ENCODE data around the gene IL34.

IL34 gene

DNA sequence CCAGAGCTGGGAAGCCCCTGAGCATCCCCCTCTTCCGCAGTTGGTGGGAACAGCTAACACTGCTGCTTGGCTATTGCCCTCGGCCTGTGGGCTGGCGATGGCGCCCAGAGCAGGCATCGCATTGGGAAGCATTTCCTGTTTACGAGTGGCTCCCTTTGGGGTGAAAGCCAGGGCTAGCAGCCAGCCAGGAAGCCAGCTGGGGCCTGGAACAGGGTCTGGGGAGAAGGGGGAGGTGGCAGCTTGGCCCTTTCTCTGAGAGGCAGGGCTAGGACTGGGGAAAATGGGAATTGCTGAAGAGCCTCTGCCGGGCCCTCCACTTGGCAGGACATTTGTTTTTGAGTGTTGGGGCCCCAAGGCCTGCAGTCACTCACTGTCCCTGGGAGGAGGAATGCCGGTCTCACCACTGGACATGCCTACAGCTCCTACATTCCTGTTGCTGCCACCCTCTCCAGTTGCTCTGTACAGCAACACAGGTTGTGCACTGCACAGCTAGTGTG lies 41.9 kb downstream of the IL34 start:
- TF ChIP-seq, protein P1, sequence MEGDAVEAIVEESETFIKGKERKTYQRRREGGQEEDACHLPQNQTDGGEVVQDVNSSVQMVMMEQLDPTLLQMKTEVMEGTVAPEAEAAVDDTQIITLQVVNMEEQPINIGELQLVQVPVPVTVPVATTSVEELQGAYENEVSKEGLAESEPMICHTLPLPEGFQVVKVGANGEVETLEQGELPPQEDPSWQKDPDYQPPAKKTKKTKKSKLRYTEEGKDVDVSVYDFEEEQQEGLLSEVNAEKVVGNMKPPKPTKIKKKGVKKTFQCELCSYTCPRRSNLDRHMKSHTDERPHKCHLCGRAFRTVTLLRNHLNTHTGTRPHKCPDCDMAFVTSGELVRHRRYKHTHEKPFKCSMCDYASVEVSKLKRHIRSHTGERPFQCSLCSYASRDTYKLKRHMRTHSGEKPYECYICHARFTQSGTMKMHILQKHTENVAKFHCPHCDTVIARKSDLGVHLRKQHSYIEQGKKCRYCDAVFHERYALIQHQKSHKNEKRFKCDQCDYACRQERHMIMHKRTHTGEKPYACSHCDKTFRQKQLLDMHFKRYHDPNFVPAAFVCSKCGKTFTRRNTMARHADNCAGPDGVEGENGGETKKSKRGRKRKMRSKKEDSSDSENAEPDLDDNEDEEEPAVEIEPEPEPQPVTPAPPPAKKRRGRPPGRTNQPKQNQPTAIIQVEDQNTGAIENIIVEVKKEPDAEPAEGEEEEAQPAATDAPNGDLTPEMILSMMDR (IDR thresholded peaks at IDR 0.05; ENCODE audit: insufficient read depth, low read length, poor library complexity, severe bottlenecking), result no peak
- no peak for TF ChIP-seq EZH2phosphoT487 (conservative IDR thresholded peaks at IDR 0.05; ENCODE audit: low read length)
- H3K4me3 ChIP-seq (ENCODE audit: insufficient read depth, low read length, poor library complexity, severe bottlenecking), result no peak overlapping the region
- H3K9me3 ChIP-seq (ENCODE audit: insufficient read depth, low read length), result no peaks in the 10 kb centered on the region
- no peaks in the 10 kb centered on the region for H3F3A ChIP-seq (ENCODE audit: insufficient read depth)
- H3K36me3 ChIP-seq (ENCODE audit: low read length), result no peaks in the 10 kb centered on the region
- no peaks in the 10 kb centered on the region for H3K79me2 ChIP-seq (ENCODE audit: insufficient read depth, low read length)
- H3K9me2 ChIP-seq (replicated peaks; ENCODE audit: insufficient read depth, low read length), result no peaks in the 10 kb centered on the region
- no peak overlapping the region for H3K4me2 ChIP-seq (ENCODE audit: low read depth, low read length, poor library complexity, severe bottlenecking)
- no peaks in the 10 kb centered on the region for H3K27me3 ChIP-seq (ENCODE audit: low read length)
- no peak overlapping the region for H3K27ac ChIP-seq (ENCODE audit: low read depth, low read length)
- no peak overlapping the region for H3K9ac ChIP-seq (ENCODE audit: low read length)
- H2AFZ ChIP-seq (ENCODE audit: low read depth, low read length, severe bottlenecking), result no peak overlapping the region
- no peaks in the 10 kb centered on the region for H4K20me1 ChIP-seq (ENCODE audit: low read depth, low read length)

DNA sequence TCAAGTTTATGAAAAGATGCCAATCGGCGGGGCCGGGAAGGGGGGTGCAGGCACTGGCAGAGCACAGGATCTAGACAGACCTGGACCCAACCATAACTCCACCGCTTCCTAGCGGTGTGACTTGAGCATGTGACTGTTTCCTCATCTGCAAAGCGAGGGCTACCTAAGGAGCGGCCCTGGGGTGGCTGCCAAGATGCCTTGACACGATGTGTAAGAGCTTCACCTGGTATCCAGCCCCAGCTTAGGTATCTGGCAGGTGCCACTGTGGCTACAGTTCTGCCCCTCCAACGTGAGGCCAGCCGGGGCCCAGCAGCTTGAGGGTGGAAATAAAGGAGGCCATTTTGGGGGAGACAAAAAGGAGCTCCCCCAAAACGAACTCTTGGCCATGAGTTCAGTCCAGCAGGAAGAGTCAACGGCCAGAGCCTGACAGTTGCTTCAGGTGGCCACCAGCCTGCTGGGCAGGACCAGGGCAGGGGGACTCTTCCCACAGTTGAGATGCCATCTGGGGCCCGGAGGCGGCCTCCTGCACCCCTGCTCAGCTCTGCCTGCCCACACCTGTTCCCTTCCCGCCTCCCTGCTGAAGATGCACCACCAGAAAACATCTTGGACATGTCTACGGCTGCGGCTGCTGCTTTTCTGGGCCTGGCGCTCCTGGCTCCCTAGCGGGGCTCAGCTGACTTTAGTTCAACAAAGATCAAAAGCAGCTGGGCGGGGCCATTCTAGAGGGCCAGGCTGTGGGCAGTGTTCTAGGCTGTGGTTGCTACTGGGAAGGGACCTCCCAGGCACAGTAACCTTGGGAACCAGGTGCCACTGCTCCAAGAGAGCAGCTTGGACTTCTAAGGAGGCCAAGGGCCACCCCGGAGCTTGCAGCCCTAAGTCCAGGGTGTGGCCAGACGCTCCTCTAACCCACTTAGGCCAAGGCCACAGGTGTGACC lies 42.9 kb downstream of the IL34 start:
- Histone ChIP-seq H3K36me3 (ENCODE audit: low read length) (no peaks in the 10 kb centered on the region), H3K4me2 (ENCODE audit: low read depth, low read length, poor library complexity, severe bottlenecking) (no peak overlapping the region), H3K79me2 (ENCODE audit: insufficient read depth, low read length) (no peaks in the 10 kb centered on the region), H3K9ac (ENCODE audit: low read length) (no peak overlapping the region), H3K9me2 (replicated peaks; ENCODE audit: insufficient read depth, low read length) (no peaks in the 10 kb centered on the region), H4K20me1 (ENCODE audit: low read depth, low read length) (no peaks in the 10 kb centered on the region), H3K9me3 (ENCODE audit: insufficient read depth, low read length) (no peaks in the 10 kb centered on the region), H3K27ac (ENCODE audit: low read depth, low read length) (no peak overlapping the region), H3K27me3 (ENCODE audit: low read length) (no peaks in the 10 kb centered on the region), H3F3A (ENCODE audit: insufficient read depth) (no peaks in the 10 kb centered on the region), H2AFZ (ENCODE audit: low read depth, low read length, severe bottlenecking) (no peak overlapping the region), H3K4me3 (ENCODE audit: insufficient read depth, low read length, poor library complexity, severe bottlenecking) (no peak overlapping the region)
- no peak for TF ChIP-seq EZH2phosphoT487 (conservative IDR thresholded peaks at IDR 0.05; ENCODE audit: low read length)
- TF ChIP-seq, protein P1 (IDR thresholded peaks at IDR 0.05; ENCODE audit: insufficient read depth, low read length, poor library complexity, severe bottlenecking), result no peak

DNA sequence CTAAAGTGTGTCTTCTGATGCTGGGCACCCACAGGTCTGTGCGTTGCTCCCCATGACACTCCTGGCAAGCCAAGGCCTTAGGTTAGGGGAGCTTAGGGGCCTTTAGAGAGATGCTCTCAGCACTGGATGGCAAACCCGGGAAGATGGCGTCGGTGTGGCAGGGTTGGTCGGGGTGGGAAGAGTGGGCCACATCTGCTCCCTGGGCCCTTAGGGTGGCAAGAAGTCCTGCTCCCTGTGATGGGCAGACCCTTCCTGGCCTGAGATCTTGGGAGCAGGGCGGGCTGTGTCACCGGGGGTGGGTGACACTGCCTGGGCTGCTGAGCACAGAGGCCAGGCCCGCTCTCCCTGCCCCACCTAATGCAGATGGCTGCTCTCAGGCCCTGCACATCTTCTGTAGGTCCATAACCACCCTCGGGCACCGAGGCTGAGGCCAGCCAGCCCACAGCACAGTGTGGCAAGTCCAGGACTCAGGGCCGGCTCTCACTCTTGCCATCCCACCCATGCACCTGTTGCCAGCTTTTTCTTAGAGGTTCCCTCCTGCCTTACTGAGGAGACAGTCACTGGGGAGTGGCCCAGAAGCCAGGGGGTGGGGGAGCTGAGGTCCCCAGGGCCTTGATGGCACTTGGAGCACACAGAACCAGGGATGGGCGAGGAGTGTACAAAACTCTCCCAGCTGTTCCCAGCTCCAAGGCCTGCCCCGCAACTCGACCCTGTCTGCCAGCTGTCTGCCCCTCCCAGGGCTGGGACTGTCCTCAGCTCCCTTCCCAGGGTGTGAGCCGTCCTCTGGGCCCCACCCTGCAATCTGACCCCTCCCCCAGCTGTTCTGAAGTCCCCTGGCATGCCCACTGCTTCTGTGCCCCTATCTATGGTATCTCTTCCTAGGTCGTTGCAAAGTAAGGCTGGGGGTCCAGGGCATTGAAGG lies 43.9 kb downstream of the IL34 start:
- TF ChIP-seq EZH2phosphoT487 (conservative IDR thresholded peaks at IDR 0.05; ENCODE audit: low read length), result no peak
- TF ChIP-seq, protein P1 (IDR thresholded peaks at IDR 0.05; ENCODE audit: insufficient read depth, low read length, poor library complexity, severe bottlenecking), result no peak
- Histone ChIP-seq H3K9ac (ENCODE audit: low read length) (no peak overlapping the region), H2AFZ (ENCODE audit: low read depth, low read length, severe bottlenecking) (no peak overlapping the region), H3F3A (ENCODE audit: insufficient read depth) (no peaks in the 10 kb centered on the region), H3K27me3 (ENCODE audit: low read length) (no peaks in the 10 kb centered on the region), H3K4me3 (ENCODE audit: insufficient read depth, low read length, poor library complexity, severe bottlenecking) (no peak overlapping the region), H3K27ac (ENCODE audit: low read depth, low read length) (no peak overlapping the region), H3K4me2 (ENCODE audit: low read depth, low read length, poor library complexity, severe bottlenecking) (no peak overlapping the region), H3K36me3 (ENCODE audit: low read length) (no peaks in the 10 kb centered on the region), H3K9me2 (replicated peaks; ENCODE audit: insufficient read depth, low read length) (no peaks in the 10 kb centered on the region), H3K9me3 (ENCODE audit: insufficient read depth, low read length) (no peaks in the 10 kb centered on the region), H4K20me1 (ENCODE audit: low read depth, low read length) (no peaks in the 10 kb centered on the region), H3K79me2 (ENCODE audit: insufficient read depth, low read length) (no peaks in the 10 kb centered on the region)

Data from SU-DHL-6 (cell line).